NCI-H748 (cell line): Measurements from ENCODE around the gene PLD4.
"Not testable (repeated sequence)": the region's sequence is repeated elsewhere in the genome, so short reads cannot be mapped to it uniquely, and the experiment has no call there.

ENCODE experiments used
- DNase-seq: peaks from one replicate; lab custom pipeline; 2025; ENCODE audit not compliant: unreplicated experiment; lab: John Stamatoyannopoulos, UW

The PLD4 gene, protein sequence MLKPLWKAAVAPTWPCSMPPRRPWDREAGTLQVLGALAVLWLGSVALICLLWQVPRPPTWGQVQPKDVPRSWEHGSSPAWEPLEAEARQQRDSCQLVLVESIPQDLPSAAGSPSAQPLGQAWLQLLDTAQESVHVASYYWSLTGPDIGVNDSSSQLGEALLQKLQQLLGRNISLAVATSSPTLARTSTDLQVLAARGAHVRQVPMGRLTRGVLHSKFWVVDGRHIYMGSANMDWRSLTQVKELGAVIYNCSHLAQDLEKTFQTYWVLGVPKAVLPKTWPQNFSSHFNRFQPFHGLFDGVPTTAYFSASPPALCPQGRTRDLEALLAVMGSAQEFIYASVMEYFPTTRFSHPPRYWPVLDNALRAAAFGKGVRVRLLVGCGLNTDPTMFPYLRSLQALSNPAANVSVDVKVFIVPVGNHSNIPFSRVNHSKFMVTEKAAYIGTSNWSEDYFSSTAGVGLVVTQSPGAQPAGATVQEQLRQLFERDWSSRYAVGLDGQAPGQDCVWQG

DNA sequence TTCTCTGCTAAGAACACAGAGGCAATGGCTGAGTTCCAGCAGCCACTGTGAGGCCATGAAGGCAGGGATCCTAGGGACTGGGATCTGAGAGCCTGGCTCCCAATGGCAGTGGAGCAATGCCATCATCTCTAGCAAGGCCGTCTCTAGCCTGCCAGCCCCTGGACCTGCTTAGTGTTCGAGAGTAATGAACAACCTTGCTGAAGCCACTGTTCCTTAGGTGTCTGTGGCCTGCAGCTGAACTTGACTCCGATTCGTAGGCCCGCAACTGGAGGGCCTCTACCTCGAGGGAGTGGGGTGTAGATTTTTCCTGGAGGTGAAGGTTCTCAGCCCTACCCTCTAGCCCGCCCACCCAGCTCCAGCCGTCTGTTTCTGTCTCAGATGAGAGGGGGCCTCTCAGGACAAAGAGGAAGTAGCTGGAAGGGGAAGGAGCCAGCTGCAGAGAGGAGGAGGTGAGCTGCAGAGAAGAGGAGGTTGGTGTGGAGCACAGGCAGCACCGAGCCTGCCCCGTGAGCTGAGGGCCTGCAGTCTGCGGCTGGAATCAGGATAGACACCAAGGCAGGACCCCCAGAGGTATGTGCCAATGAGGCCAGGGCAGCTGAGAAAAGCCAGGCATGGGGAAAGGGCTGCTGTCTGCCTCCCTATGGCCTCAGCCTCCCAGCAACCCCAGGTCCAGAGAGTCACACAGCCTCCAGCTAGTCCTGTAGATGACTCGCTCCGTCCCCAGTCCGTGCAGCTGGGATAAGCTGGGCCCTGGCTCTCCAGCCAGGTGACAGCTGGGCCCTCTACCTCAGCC, at the start of gene PLD4:
Gene PLD4, plus strand, starts transcription at position 459 of the 793 bp plus-strand sequence. CDS start 2,262 bp downstream, outside the sequence.
- no peak for DNase-seq

DNA sequence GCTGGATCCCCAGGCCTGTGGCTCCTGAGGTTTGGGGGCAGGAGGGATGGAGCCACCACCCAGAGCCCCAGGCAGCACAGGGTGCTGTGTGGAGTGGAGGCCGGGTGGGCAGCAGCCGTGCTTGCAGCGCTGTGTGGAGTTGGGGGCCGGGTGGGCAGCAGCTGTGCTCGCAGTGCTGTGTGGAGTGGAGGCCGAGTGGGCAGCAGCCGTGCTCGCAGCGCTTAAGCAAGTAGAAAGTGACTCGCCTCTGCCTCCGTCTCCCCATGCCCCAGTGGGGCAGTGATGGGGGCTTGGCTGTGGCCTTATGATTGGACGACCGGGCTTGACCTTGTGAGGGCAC, 49.3 kb upstream of the PLD4 start:
- DNase-seq: no peak

DNA sequence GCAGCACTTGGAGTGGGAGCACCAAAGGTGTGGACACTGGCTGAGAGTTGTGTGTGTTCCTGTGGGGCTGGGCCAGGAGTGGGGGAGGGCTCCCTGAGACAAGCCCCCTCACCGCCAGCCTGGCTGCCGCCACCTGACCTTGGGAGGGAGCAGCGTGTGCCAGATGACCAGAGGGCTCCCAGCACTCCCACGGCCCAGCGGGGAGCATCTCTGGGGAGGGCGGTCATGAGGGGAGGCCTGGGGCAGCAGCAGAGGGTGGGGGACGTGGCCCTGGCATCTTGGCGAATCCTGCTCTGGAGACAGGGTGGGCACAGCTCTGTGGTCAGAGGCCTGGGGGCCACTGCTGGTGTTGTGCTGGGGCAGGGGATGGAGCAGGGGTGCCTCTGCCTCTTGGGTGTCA, 48.9 kb upstream of the PLD4 start:
- no peak for DNase-seq

DNA sequence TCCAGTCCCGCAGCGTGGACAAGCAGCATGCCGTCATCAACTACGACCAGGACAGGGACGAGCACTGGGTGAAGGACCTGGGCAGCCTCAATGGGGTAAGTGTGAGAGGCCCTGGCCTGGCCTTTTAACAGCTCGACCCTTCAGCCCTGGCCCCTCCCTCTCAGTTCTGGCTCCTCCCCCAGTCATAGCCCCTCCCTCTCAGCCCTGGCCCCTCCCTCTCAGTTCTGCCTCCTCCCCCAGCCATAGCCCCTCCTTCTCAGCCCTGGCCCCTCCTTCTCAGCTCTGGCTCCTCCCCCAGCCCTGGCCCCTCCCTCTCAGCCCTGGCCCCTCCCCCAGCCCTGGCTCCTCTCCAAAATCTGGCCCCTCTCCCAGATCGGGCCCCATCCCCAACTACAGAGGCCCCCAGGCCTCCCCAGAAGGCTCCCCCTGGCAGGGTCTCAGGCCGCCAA, 48.4 kb upstream of the PLD4 start:
- peak; percentile 19 for DNase-seq

DNA sequence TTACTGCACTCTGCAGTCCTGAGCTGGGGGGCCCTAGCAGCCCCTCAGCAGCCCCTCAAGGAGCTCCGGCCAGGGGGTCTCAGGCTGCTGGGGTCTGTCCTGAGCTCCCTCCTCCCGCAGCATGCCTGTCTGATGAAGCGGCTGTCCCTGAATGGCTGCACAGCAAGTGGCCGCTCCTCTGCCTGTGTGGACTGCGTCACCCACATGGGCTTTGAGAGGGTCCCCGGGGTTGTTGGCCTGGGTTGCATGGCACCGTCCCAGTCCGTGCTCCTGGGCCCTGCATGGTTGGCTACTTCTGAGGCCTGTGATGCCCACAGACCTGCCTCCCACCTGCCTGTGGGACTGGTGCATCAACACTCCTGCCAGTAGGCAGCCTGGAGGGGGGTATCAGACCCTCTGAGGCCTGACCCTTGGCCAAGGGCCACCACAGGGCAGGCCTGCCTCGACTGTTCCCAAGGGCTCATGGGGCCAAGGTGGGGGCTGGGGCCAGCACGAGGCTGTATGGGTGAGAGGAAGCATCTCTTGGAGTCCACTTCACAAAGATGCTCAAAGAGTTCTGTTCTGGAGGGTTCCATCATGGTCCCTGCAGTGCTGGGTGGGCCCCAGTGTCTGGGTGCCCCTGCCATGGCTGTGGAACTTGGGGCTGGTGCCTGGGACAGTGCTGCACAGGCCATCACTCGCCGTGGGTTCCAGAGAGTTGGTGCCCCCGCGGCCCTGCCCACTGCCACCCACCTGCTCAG, 47.4 kb upstream of the PLD4 start:
- DNase-seq: no peak

DNA sequence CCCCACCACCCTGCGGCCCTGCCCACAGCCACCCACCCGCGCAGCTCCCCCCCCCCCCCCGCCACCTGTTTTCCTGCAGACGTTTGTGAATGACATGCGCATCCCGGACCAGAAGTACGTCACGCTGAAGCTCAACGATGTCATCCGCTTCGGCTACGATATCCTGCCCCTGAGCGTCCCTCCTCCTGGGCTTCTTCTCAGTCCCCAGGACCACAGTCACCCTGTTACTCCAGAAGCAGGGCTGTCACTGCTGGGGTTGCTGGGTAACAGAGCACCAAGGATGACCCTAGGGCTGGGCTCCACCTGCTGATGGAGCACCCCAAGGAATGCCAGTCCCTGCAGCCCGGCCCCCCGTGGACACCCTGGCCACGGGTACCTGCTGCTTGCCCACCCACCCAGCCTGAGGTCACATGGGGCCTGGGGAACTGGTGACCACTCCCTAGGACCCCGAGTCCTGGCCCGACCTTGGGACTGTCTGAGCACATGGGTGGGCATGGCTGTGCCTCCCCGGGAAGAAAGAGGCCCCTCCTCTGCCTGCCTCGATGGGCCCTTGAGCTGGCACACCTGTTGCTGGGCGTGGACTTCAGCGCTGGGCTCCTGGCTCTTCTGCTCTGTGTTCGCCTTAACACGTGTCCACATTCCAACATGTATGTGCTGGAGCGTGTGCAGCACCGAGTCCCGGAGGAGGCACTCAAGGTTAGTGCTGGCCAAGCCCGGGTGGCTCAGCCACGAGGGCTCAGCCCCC, 46.7 kb upstream of the PLD4 start:
- DNase-seq: no peak

DNA sequence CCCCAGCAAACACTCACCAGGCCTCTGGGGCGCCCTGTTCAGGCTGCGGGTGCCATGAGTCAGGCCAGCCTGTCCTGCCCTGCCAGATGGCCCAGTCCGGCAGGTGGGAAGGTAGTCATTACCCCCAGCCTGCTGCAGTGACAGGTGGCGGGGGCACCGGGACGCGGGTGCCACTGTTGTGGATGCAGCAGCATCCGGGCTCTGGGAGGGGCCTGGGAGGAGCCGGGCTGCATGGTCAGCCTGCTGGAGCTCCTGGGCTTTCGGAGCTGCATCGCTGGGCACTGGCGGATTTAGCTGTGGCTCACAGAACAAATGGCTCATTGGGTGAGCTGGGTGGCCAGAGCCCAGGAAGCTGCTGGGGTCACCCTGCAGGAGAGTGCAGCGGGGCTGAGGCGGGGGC, 46.1 kb upstream of the PLD4 start:
- no peak for DNase-seq

DNA sequence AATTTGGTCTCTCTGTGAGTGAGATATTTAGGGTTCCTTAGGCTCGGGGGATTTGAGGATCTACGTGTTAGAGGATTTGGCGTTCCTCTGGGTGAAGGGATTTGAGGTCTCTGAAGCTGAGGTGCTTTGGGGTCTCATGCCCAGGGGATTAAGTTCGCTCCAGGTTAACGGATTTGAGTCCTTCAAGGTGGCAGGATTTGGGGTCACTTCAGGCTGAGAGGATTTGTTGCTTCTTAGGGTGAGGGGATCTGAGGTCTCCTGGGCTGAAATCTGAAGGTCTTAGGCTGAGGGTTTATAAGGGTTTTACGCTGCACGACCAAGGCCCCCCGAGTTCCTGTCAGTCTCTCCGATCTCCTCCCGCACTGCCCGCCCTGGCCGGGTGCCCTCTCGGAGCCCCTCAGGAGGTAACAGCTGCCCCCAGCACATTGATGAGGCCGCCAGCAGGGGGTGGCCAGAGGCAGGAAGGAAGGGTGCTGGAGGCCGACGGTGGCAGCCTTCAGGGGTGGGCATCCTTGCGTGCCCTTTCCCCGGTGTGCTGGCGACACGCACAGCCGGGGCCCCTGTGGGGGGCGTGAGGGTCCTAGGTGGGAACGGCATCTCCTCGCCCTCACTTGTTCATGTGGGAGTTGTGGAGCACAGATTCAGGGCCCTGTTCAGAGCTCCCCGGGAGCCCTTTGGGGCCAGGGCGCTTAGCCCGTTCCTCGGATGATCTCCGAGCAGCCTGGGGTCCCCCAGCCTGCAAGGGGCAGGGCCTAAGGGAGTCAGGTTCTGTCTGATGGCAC, 45.3 kb upstream of the PLD4 start:
- DNase-seq: no peak

DNA sequence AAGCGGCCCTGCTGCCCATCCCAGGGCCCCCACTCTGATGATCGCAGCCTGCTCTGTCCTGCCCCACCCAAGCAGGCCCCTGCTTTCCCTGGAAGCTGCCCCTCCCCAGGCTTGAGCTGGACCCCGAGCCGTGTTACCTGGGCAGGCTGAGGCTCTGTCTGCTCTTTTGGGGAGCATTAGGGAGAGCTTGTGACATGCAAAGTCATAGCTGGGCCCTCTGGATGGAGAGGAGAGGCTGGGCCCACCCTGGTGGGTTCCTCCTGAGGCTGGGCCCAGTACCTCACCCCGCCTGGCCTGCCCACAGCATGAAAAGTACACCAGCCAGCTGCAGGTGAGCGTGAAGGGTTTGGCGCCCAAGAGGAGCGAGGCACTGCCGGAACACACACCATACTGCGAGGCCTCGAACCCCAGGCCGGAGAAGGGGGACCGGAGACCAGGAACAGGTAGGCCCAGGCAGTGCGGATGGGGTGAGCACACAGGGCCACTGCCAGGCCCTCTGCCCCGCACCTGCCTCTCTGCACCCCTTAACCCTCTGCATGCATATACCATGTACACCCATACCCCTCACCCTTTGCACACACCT, 44.6 kb upstream of the PLD4 start:
- no peak for DNase-seq

DNA sequence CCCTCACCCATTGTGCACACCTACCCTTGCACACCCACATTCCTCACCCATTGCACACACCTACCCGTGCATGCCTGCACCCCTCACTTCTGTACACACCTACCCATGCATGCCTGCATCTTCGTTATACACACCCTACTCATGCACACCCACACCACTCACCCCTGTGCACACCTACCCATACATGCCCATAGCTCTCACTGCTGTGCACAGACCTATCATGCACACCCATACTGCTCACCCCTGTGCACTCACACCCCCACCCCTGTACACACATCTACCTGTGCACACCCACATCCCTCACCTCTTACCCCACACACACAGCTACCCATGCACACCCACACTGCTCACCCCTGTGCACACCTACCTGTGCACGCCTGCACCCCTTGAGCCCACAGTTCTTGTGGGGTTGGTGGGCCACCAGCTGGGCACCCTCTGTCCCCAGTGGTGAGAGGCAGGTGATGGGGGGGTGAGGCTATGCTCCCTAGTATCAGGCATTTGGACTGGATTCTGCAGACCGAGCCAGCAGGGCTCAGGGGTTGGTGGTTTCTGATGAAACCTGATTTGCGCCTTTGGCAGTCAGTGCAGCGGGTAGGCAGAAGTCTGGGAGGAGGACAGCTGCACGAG, 44.0 kb upstream of the PLD4 start:
- no peak for DNase-seq

DNA sequence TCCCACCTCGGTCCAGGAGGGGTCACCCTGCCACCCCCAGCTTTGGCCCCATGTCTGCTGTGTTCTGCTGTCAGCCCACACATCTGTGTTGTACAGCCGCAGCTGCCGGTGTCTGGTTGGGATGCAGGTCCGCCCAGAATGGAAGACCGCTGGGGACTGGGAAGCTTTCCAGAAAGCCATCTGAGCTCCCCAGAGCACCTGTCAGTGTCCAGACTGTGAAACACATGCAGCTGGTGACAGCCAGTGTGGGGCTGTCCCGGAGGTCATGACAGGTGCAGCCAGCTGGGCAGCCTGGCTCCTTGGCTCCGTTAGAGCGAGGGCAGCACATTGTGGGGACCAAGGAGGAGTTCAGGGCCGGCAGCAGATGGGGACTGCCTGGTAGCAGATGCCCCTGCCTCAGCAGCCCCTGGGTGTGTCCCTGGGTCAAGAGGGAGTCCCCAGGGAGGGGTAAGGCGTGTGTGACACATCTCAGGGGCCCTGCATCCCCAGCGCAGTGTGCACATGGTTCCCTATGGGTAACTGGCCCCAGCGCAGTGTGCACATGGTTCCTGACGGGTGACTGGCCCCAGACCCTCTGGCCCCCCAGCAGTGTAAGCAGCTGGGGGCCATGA, 43.2 kb upstream of the PLD4 start:
- no peak for DNase-seq

DNA sequence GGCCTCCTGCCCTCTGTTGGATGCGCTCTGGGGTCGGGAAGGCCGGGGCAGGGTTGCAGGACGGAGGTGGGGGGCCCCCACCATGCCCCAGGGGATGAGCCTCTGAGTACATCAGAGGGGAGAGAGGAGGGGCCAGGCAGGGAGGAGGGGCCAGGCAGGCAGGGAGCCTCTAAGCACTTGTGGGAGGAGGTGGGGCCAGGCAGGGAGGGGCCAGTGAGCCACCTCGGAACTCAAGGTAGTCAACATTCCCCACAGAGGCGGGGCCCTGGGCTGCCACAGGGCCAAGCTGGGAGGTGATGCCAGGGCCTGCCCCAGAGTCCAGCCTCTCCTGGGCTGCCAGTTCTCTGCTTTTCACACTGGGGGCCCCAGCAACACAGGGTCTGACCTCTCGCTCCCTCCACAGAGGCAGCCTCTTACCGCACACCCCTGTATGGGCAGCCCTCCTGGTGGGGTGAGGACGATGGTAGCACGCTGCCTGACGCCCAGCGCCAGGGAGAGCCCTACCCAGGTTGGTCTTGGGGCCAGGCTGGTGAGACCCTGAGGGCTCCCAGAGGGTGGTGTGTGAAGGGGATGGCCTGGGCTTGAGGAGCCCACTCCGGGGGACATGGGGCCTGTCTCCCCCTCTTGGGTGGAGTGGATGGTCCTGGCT, 42.2 kb upstream of the PLD4 start:
- peak; percentile 31 for DNase-seq

DNA sequence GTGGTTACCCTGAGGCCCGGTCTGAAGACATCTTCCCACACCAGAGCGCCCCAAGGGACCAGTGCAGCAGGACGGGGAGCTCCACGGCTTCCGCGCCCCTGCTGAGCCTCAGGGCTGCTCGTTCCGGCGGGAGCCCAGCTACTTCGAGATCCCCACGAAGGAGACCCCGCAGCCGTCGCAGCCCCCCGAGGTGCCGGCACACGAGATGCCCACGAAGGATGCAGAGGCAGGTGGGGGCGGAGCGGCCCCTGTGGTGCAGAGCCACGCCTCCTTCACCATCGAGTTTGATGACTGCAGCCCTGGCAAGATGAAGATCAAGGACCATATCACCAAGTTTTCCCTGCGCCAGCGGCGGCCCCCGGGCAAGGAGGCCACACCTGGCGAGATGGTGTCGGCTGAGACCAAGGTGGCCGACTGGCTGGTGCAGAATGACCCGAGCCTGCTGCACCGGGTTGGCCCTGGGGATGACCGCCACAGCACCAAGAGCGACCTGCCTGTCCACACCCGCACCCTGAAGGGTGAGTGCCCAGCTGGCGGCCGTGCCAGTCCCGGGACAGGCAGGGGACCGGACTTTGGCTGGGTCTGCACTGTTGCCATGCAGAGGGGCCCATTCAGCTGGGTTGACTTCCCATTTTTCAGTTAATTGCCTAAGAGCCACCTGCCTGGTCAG, 41.6 kb upstream of the PLD4 start:
- no peak for DNase-seq

DNA sequence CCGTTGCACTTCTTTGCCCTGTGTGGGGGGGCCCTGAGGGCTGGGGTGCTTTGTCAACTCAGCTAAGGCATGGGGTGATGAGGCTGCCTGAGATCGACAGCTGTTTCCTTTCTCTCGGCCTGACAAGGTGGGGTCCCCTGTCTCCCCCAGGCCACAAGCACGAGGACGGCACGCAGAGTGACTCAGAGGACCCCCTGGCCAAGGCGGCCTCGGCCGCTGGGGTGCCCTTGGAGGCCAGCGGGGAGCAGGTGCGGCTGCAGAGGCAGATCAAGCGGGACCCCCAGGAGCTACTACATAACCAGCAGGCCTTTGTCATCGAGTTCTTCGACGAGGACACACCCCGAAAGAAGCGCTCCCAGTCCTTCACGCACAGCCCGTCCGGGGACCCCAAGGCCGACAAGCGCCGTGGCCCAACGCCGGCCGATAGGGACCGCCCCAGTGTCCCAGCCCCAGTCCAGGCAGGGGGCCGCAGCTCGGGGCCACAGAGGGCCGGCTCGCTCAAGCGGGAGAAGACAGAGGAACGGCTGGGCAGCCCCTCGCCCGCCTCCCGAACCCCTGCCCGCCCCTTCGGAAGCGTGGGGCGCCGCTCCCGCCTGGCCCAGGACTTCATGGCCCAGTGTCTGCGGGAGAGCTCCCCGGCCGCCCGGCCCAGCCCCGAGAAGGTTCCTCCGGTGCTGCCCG, 40.9 kb upstream of the PLD4 start:
- DNase-seq: no peak

DNA sequence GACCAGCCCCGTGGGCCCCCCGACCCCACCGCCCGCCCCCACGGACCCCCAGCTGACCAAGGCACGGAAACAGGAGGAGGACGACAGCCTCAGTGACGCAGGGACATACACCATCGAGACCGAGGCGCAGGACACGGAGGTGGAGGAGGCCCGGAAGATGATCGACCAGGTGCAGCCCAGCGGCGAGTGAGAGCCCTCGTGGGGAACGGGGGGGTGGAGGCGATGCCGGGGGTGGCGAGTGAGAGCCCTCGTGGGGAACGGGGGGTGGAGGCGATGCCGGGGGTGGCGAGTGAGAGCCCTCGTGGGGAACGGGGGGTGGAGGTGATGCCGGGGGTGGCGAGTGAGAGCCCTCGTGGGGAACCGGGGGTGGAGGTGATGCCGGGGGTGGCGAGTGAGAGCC, 40.3 kb upstream of the PLD4 start:
- not testable (repeated sequence) for DNase-seq

DNA sequence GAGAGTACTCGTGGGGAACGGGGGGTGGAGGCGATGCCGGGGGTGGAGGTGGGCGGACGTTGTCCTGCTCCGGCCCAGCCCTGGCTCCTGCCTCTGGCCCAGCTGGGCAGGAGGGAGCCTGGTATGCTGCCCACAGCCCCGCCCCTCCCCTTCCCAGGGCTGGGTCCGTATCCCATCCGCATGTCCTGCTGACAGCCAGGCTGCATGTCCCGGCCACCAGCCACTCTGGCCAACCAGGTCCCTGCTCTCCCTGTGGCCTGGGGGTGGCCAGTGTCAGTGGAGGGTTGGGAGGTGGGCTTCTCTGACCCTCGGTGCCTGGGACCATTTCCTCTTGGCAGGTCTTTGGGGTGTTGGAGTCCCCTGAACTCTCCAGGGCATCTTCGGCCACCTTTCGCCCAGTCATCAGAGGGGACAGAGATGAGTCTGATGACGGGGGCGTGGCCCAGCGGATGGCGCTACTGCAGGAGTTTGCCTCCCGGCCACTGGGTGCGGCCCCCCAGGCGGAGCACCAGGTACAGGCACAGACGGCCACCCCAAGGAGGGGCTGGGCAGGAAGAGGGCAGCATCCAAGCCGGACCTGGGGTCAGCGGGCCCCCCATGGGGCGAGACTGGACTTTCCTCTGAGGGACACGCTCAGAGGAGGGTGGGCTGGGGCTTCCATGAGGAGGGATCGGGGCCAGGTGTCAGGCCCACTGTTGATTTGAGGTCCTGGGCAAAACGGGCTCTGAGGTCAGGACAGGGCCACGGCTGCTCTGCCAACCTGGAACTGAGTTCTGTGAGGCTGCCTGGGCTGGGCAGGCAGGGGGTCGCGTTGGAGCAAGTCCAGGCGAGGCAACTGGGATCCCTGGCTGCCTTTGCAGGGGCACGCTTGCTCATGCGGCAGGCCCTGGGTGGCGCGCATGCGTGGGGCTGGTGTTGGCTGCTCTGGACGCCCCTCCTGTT, 39.4 kb upstream of the PLD4 start:
- no peak for DNase-seq
